Cardiac fibroblast (primary cell): ENCODE data around the gene DSCAML1.

Source experiments
- DNase-seq, 2 donors: peaks; one replicate each; pipeline versions ENCODE4 v3.0.0 to v3.0.0-alpha.2; 2010; ENCODE audit warnings: low read depth in 2 of 2
- H3K4me3 ChIP-seq, 2 donors: replicated peaks in 1 of 2; 1 replicate in 1 of 2; 2 replicates in 1 of 2; pipeline ENCODE4 v1.5.1; 2011; ENCODE audit warnings: low read depth in 2 of 2, low read length in 2 of 2, mild to moderate bottlenecking in 2 of 2, moderate library complexity in 1 of 2
- CTCF ChIP-seq: IDR thresholded peaks from one replicate; pipeline ENCODE4 v1.5.1; 2011; ENCODE audit warnings: low read depth, mild to moderate bottlenecking, low read length, inconsistent platforms

Gene DSCAML1

GRCh38 chr11:117772360-117772759, 24.7 kb downstream of the DSCAML1 start:
- no peak for TF ChIP-seq CTCF
- no peak for DNase-seq
- no peak overlapping the region for H3K4me3 ChIP-seq

- no peak for DNase-seq
- no peak overlapping the region for H3K4me3 ChIP-seq
- TF ChIP-seq CTCF, result no peak
Observed at GRCh38 chr11:117771841-117772240, 25.2 kb downstream of the DSCAML1 start.

- no peak for TF ChIP-seq CTCF
- H3K4me3 ChIP-seq, result no peak overlapping the region
- no peak for DNase-seq
Observed at GRCh38 chr11:117771197-117771596, 25.8 kb downstream of the DSCAML1 start.

- TF ChIP-seq CTCF, result no peak
- no peak overlapping the region for H3K4me3 ChIP-seq
- no peak for DNase-seq
Observed at GRCh38 chr11:117770061-117770460, 27.0 kb downstream of the DSCAML1 start.

- H3K4me3 ChIP-seq, result no peak overlapping the region
- no peak for TF ChIP-seq CTCF
- no peak for DNase-seq
Observed at GRCh38 chr11:117769533-117769932, 27.5 kb downstream of the DSCAML1 start.

- TF ChIP-seq CTCF, result no peak
- H3K4me3 ChIP-seq, result no peak overlapping the region
- no peak for DNase-seq
Observed at GRCh38 chr11:117768506-117768905, 28.5 kb downstream of the DSCAML1 start.

GRCh38 chr11:117767071-117767470, 29.9 kb downstream of the DSCAML1 start:
- no peak for TF ChIP-seq CTCF
- DNase-seq, result no peak
- H3K4me3 ChIP-seq, result no peak overlapping the region
